H1 (cell line): ENCODE data around the gene ACY1. TPM values are rescaled to one million over a fixed set of nuclear protein-coding genes. Genes with fewer than 3 reads are reported as not detected.

Source experiments
- CTCF ChIA-PET: fragments of 300-600 bp; sonication (Branson Sonifier 250); formaldehyde crosslinking; loops from one replicate; lab custom pipeline; 2021; ENCODE audit not compliant: partially characterized antibody; lab: Charles Lee
- POLR2A ChIA-PET: fragments of 300-600 bp; sonication (Branson Sonifier 250); formaldehyde crosslinking; loops from one replicate; lab custom pipeline; 2021; ENCODE audit warnings: inconsistent platforms; ENCODE audit not compliant: partially characterized antibody; lab: Charles Lee
- DNase-seq, 2 experiments: peaks; one replicate each; pipeline versions ENCODE4 v3.0.0 to v3.0.0-alpha.2; 2010 to 2022; ENCODE audit warnings: low spot score in 2 of 2, low read depth in 1 of 2, mixed read lengths in 1 of 2
- FAIRE-seq: peaks from 2 replicates; lab custom pipeline; 2011; peaks lifted over from hg19 to GRCh38; lab: Jason Lieb, UNC
- H2AFZ ChIP-seq: 2 replicates; pipeline ENCODE4 v1.8.1; 2012; ENCODE audit warnings: low read length, inconsistent platforms
- H2AK5ac ChIP-seq: 2 replicates; pipeline ENCODE4 v1.6.1; 2013; ENCODE audit warnings: low read depth, low read length
- H2BK120ac ChIP-seq: replicated peaks from 2 replicates; pipeline ENCODE3; 2013; ENCODE audit warnings: low read depth, low read length, inconsistent platforms
- H2BK12ac ChIP-seq: 2 replicates; pipeline ENCODE4 v1.6.1; 2013; ENCODE audit warnings: low read depth, low read length
- H2BK15ac ChIP-seq: 2 replicates; pipeline ENCODE4 v1.6.1; 2013; ENCODE audit warnings: low read length
- H2BK20ac ChIP-seq: 2 replicates; pipeline ENCODE4 v1.6.1; 2013; ENCODE audit warnings: low read length
- H2BK5ac ChIP-seq: 2 replicates; pipeline ENCODE4 v1.6.1; 2013; ENCODE audit warnings: low read depth, low read length
- H3K14ac ChIP-seq: 2 replicates; pipeline ENCODE4 v1.6.1; 2013; ENCODE audit warnings: inconsistent platforms; ENCODE audit not compliant: insufficient read length
- H3K18ac ChIP-seq: 2 replicates; pipeline ENCODE4 v1.6.1; 2013; ENCODE audit warnings: low read length; ENCODE audit errors: extremely low read depth
- H3K23ac ChIP-seq: 2 replicates; pipeline ENCODE4 v1.6.1; 2013; ENCODE audit warnings: inconsistent platforms; ENCODE audit not compliant: insufficient read length
- H3K23me2 ChIP-seq: 2 replicates; pipeline ENCODE4 v1.6.1; 2013; ENCODE audit warnings: low read depth, low read length
- H3K27ac ChIP-seq: 2 replicates; pipeline ENCODE4 v1.6.1; 2011; ENCODE audit warnings: low read depth, low read length, inconsistent platforms
- H3K27me3 ChIP-seq, 4 experiments: replicated peaks in 1 of 4; 1 replicate in 1 of 4; 2 replicates in 3 of 4; pipeline versions ENCODE4 v1.6.1 to v1.8.1; 2011 to 2013; ENCODE audit warnings: low read length in 3 of 4, mild to moderate bottlenecking in 3 of 4, inconsistent platforms in 2 of 4, mixed read lengths in 2 of 4, moderate library complexity in 1 of 4; ENCODE audit not compliant: control insufficient read depth in 3 of 4, insufficient read depth in 3 of 4; ENCODE audit errors: extremely low read depth in 1 of 4
- H3K36me3 ChIP-seq, 4 experiments: 2 replicates each; pipeline versions ENCODE4 v1.6.1 to v1.8.1; 2011 to 2013; ENCODE audit warnings: mild to moderate bottlenecking in 4 of 4, low read length in 3 of 4, moderate library complexity in 2 of 4, control low read depth in 1 of 4, inconsistent platforms in 1 of 4; ENCODE audit not compliant: insufficient read depth in 4 of 4, control insufficient read depth in 2 of 4
- H3K4ac ChIP-seq: replicated peaks from 2 replicates; pipeline ENCODE3; 2013; ENCODE audit warnings: low read length, low read depth, mixed read lengths, inconsistent platforms; ENCODE audit not compliant: insufficient read length
- H3K4me1 ChIP-seq, 4 experiments: replicated peaks in 1 of 4; 1 replicate in 1 of 4; 2 replicates in 3 of 4; pipeline versions ENCODE4 v1.6.1 to v1.8.1; 2011 to 2013; ENCODE audit warnings: low read length in 3 of 4, inconsistent platforms in 2 of 4, mixed read lengths in 1 of 4; ENCODE audit not compliant: insufficient read depth in 4 of 4, control insufficient read depth in 3 of 4
- H3K4me2 ChIP-seq, 2 experiments: 2 replicates each; pipeline versions ENCODE4 v1.6.1 to v1.8.1; 2011 to 2013; ENCODE audit warnings: low read depth in 2 of 2, low read length in 2 of 2, control low read depth in 1 of 2, inconsistent platforms in 1 of 2, mild to moderate bottlenecking in 1 of 2; ENCODE audit not compliant: insufficient read depth in 1 of 2
- H3K4me3 ChIP-seq, 4 experiments: fragments of 200-600, 300-600 bp in 1 of 4; sonication (generic), shearing (Covaris generic), sonication (Bioruptor Twin) in 1 of 4; 2 replicates each; pipeline versions ENCODE4 v1.5.1 to v1.8.1; 2011 to 2016; ENCODE audit warnings: low read length in 4 of 4, low read depth in 3 of 4, control low read depth in 2 of 4, inconsistent platforms in 2 of 4, mild to moderate bottlenecking in 2 of 4, mixed read lengths in 1 of 4, moderate library complexity in 1 of 4; ENCODE audit not compliant: insufficient read depth in 2 of 4; ENCODE audit errors: extremely low read depth in 1 of 4
- H3K56ac ChIP-seq: replicated peaks from 2 replicates; pipeline ENCODE3; 2013; ENCODE audit warnings: low read depth, mild to moderate bottlenecking, mixed read lengths, low read length, inconsistent platforms; ENCODE audit not compliant: insufficient read length
- H3K79me1 ChIP-seq: 2 replicates; pipeline ENCODE4 v1.6.1; 2013; ENCODE audit warnings: low read depth, low read length, control low read depth
- H3K79me2 ChIP-seq, 2 experiments: 2 replicates each; pipeline versions ENCODE4 v1.6.1 to v1.8.1; 2012 to 2013; ENCODE audit warnings: low read length in 2 of 2, mild to moderate bottlenecking in 2 of 2, inconsistent platforms in 1 of 2; ENCODE audit not compliant: insufficient read depth in 2 of 2, control insufficient read depth in 1 of 2
- H3K9ac ChIP-seq, 4 experiments: replicated peaks in 1 of 4; 1 replicate in 1 of 4; 2 replicates in 3 of 4; pipeline versions ENCODE4 v1.6.1 to v1.8.1; 2011 to 2013; ENCODE audit warnings: low read depth in 3 of 4, low read length in 3 of 4, control low read depth in 2 of 4, mild to moderate bottlenecking in 2 of 4, moderate library complexity in 2 of 4, inconsistent platforms in 1 of 4; ENCODE audit errors: extremely low read depth in 1 of 4
- H3K9me3 ChIP-seq, 2 experiments: 2 replicates each; pipeline versions ENCODE4 v1.6.1 to v1.8.1; 2012 to 2013; ENCODE audit warnings: mild to moderate bottlenecking in 2 of 2, moderate library complexity in 2 of 2, control low read depth in 1 of 2, inconsistent platforms in 1 of 2, low read depth in 1 of 2, low read length in 1 of 2, mixed read lengths in 1 of 2; ENCODE audit not compliant: insufficient read depth in 2 of 2
- H4K20me1 ChIP-seq, 2 experiments: replicated peaks in 1 of 2; 2 replicates each; pipeline versions ENCODE3 to v1.8.1; 2011 to 2013; ENCODE audit warnings: inconsistent platforms in 2 of 2, low read length in 2 of 2, mild to moderate bottlenecking in 1 of 2; ENCODE audit not compliant: insufficient read depth in 2 of 2, control insufficient read depth in 1 of 2
- H4K5ac ChIP-seq: 2 replicates; pipeline ENCODE4 v1.6.1; 2013; ENCODE audit warnings: low read length, low read depth, mixed read lengths, inconsistent platforms; ENCODE audit not compliant: insufficient read length
- H4K8ac ChIP-seq: 2 replicates; pipeline ENCODE4 v1.8.0; 2013; ENCODE audit warnings: mild to moderate bottlenecking, moderate library complexity, low read length, inconsistent platforms; ENCODE audit not compliant: insufficient read depth; ENCODE audit errors: extremely low read depth
- H4K91ac ChIP-seq: replicated peaks from 2 replicates; pipeline ENCODE3; 2013; ENCODE audit warnings: low read length, mixed read lengths, inconsistent platforms; ENCODE audit not compliant: insufficient read length
- CBX5 ChIP-seq: fragments of 300-800, 300-1000 bp; sonication (generic); IDR thresholded peaks from 2 replicates; pipeline ENCODE4 v1.7.1; 2016; ENCODE audit warnings: antibody characterized with exemption, low read length, low read depth
- CEBPB ChIP-seq: IDR thresholded peaks from 2 replicates; pipeline ENCODE4 v1.6.1; 2012; ENCODE audit warnings: low read depth, low read length
- CREB1 ChIP-seq: IDR thresholded peaks from 2 replicates; pipeline ENCODE4 v1.6.1; 2012; ENCODE audit warnings: inconsistent platforms
- CTBP2 ChIP-seq: IDR thresholded peaks from 2 replicates; pipeline ENCODE4 v1.7.0; 2011; ENCODE audit warnings: borderline replicate concordance, mild to moderate bottlenecking, moderate library complexity, mixed read lengths, low read length; ENCODE audit not compliant: insufficient read depth, insufficient read length
- KDM4A ChIP-seq: IDR thresholded peaks from one replicate; pipeline ENCODE4 v1.7.1; 2012; ENCODE audit warnings: low read depth, mild to moderate bottlenecking, moderate library complexity, low read length, inconsistent platforms; ENCODE audit not compliant: severe bottlenecking
- RXRA ChIP-seq: IDR thresholded peaks from 2 replicates; pipeline ENCODE4 v1.6.1; 2011; ENCODE audit warnings: low read depth, mild to moderate bottlenecking, low read length, moderate library complexity; ENCODE audit not compliant: insufficient read depth
- SIX5 ChIP-seq: IDR thresholded peaks from 2 replicates; pipeline ENCODE4 v1.6.1; 2011; ENCODE audit warnings: mild to moderate bottlenecking, low read depth, low read length
- SP4 ChIP-seq: IDR thresholded peaks from 2 replicates; pipeline ENCODE4 v1.6.1; 2012; ENCODE audit warnings: low read length, inconsistent platforms
- TAF1 ChIP-seq: IDR thresholded peaks from 2 replicates; pipeline ENCODE4 v1.6.1; 2011; ENCODE audit warnings: mild to moderate bottlenecking, low read depth, low read length
- TBP ChIP-seq: IDR thresholded peaks from 2 replicates; pipeline ENCODE4 v1.6.1; 2011; ENCODE audit warnings: low read depth, low read length, improper control_type of control experiment
- whole genome bisulfite sequencing, 2 experiments: shearing (Covaris generic) in 1 of 2; methylation state at CpG; one replicate each; pipeline versions ENCODE4 v1.1.6 to v1.1.7; 2013 to 2015; ENCODE audit warnings: low lambda C conversion rate in 2 of 2, mixed read lengths in 2 of 2, inconsistent platforms in 1 of 2, low coverage in 1 of 2, missing lambda C conversion rate in 1 of 2; ENCODE audit not compliant: insufficient replicate concordance in 2 of 2, insufficient coverage in 1 of 2, insufficient read length in 1 of 2; ENCODE audit errors: extremely low coverage in 1 of 2, missing lambda C conversion rate in 1 of 2; 5-methylcytosine and 5-hydroxymethylcytosine counted together
- polyA plus RNA-seq, 7 experiments: library from polyadenylated mRNA; depleted of rRNA in 3 of 7; stranded (reverse) in 5 of 7; unstranded in 2 of 7; fragments of >200 nt in 5 of 7; fragments of 200-250 nt in 2 of 7; gene quantifications; 1 replicate in 5 of 7; 2 replicates in 1 of 7; 4 replicates in 1 of 7; pipeline versions ENCODE4 v1.2.1 to v1.2.3, GENCODE V29; 2011 to 2013; ENCODE audit warnings: missing spikeins in 2 of 7, mixed read lengths in 2 of 7
- total RNA-seq: library from RNA; stranded (reverse); fragmentation: NEBNext Ultra II Directional; extraction: Animal tissue kit (Norgen Biotek cat#: 25700); gene quantifications from 2 replicates; pipeline ENCODE4 v1.2.1, GENCODE V29; 2021
- TF ChIP-seq, protein P1 (sequence below): IDR thresholded peaks from 2 replicates; pipeline ENCODE4 v1.6.1; 2012; ENCODE audit warnings: inconsistent platforms
- TF ChIP-seq, protein P2 (sequence below), 3 experiments: IDR thresholded peaks; 1 replicate in 2 of 3; 2 replicates in 1 of 3; pipeline versions ENCODE4 v1.5.1 to v1.6.1; 2011; ENCODE audit warnings: low read length in 3 of 3, mild to moderate bottlenecking in 3 of 3, inconsistent platforms in 2 of 3, low read depth in 1 of 3, moderate library complexity in 1 of 3; ENCODE audit not compliant: insufficient read depth in 1 of 3; ENCODE audit errors: control extremely low read depth in 1 of 3

Gene ACY1
- total and polyA plus RNA-seq, 2 of the 8 experiments (the other 6 are each of a cell fraction or from before 2014, with no cell fraction given), result 48.3 to 113 TPM

DNA sequence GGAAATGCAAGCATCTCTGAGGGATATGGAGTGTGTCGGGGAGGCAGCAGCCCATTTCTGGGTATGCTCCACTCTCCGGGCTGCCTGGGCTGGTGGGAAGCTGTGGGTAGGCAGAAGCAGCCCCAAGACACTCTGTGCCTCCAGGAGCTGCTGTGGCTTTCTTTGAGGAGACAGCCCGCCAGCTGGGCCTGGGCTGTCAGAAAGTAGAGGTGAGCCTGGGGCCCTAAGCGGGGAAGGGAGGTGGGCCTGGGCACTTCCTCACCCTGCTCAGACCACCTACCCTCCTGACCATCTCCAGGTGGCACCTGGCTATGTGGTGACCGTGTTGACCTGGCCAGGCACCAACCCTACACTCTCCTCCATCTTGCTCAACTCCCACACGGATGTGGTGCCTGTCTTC lies 1.7 kb downstream of the ACY1 start:
- Histone ChIP-seq H4K20me1 (peaks cover 0 to 4% of the 10 kb centered on the region in 2 experiments), H2BK20ac (no peak overlapping the region), H2BK15ac (no peak overlapping the region), H2AK5ac (no peak overlapping the region), H3K56ac (no peak overlapping the region), H3K27me3 (no peaks in the 10 kb centered on the region), H3K23me2 (peaks cover 7% of the 10 kb centered on the region), H3K4ac (no peak overlapping the region), H3K27ac (no peak overlapping the region), H3K4me2 (no peak overlapping the region), H3K9ac (no peak overlapping the region), H2BK120ac (no peak overlapping the region), H3K79me2 (no peaks in the 10 kb centered on the region), H3K9me3 (no peaks in the 10 kb centered on the region), H3K14ac (no peak overlapping the region), H2AFZ (no peak overlapping the region), H4K8ac (no peak overlapping the region), H3K36me3 (no peaks in the 10 kb centered on the region), H4K91ac (no peak overlapping the region), H2BK12ac (no peak overlapping the region), H3K4me1 (peaks cover 0 to 14% (median 9%) of the 10 kb centered on the region in 4 experiments; a peak in 6 of 7 replicates), H3K79me1 (peaks cover 7% of the 10 kb centered on the region), H2BK5ac (no peak overlapping the region), H3K18ac (no peak overlapping the region), H3K23ac (no peak overlapping the region), H4K5ac (no peak overlapping the region), H3K4me3 (no peak overlapping the region)
- ChIA-PET POLR2A (interaction anchor here (0.6 to 29.3 kb wide), 5 partner anchors 1 to 299 kb away, joined by 3 to 923 read pairs (median 13); partner anchors contain the start of genes ABHD14A, ABHD14B, ACY1 and GPR62), CTCF (interaction anchor here (3.5 to 5.5 kb wide), 4 partner anchors 12 to 42 kb away, joined by 24 to 66 read pairs (median 26); partner anchors contain the start of genes ABHD14B, PARP3, PCBP4 and RRP9)
- DNase-seq (no peak), FAIRE-seq (no peak)
- 82% methylated on average over 5 of the region's 6 CpGs; no CpG with 5 or more reads in 1 of the 2 experiments for WGBS, 2 experiments
- TF ChIP-seq, protein P1, sequence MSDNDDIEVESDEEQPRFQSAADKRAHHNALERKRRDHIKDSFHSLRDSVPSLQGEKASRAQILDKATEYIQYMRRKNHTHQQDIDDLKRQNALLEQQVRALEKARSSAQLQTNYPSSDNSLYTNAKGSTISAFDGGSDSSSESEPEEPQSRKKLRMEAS, result no peak
- TF ChIP-seq SP4, result no peak
- TF ChIP-seq TAF1, result no peak
- TF ChIP-seq RXRA, result no peak
- TF ChIP-seq, protein P2, sequence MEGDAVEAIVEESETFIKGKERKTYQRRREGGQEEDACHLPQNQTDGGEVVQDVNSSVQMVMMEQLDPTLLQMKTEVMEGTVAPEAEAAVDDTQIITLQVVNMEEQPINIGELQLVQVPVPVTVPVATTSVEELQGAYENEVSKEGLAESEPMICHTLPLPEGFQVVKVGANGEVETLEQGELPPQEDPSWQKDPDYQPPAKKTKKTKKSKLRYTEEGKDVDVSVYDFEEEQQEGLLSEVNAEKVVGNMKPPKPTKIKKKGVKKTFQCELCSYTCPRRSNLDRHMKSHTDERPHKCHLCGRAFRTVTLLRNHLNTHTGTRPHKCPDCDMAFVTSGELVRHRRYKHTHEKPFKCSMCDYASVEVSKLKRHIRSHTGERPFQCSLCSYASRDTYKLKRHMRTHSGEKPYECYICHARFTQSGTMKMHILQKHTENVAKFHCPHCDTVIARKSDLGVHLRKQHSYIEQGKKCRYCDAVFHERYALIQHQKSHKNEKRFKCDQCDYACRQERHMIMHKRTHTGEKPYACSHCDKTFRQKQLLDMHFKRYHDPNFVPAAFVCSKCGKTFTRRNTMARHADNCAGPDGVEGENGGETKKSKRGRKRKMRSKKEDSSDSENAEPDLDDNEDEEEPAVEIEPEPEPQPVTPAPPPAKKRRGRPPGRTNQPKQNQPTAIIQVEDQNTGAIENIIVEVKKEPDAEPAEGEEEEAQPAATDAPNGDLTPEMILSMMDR (IDR thresholded peaks at IDR 0.05; ENCODE audit: control extremely low read depth in 1 of 3, insufficient read depth in 1 of 3, low read depth in 1 of 3, low read length in 3 of 3), result no peak
- TF ChIP-seq SIX5, result no peak
- no peak for TF ChIP-seq CREB1
- TF ChIP-seq KDM4A, result no peak
- no peak for TF ChIP-seq CBX5
- TF ChIP-seq TBP, result no peak
- no peak for TF ChIP-seq CTBP2
- no peak for TF ChIP-seq CEBPB
